HG02588 (cell line): ENCODE results near the gene TEX101.
"Not testable (repeated sequence)": the region's sequence is repeated elsewhere in the genome, so short reads cannot be mapped to it uniquely, and the experiment has no call there.

Experiments
- ATAC-seq: cut with Tn5 transposase; IDR thresholded peaks from one replicate; pipeline ENCODE4 v1.9.1; 2021; ENCODE audit warnings: mild to moderate bottlenecking, moderate library complexity; ENCODE audit not compliant: unreplicated experiment

Gene TEX101, protein sequence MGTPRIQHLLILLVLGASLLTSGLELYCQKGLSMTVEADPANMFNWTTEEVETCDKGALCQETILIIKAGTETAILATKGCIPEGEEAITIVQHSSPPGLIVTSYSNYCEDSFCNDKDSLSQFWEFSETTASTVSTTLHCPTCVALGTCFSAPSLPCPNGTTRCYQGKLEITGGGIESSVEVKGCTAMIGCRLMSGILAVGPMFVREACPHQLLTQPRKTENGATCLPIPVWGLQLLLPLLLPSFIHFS

GRCh38 chr19:43414554-43414953 is at the start of gene TEX101:
TEX101 (plus strand) TSS chr19:43414890; CDS start chr19:43415920, 1,030 bp downstream.
- no peak for ATAC-seq

DNA sequence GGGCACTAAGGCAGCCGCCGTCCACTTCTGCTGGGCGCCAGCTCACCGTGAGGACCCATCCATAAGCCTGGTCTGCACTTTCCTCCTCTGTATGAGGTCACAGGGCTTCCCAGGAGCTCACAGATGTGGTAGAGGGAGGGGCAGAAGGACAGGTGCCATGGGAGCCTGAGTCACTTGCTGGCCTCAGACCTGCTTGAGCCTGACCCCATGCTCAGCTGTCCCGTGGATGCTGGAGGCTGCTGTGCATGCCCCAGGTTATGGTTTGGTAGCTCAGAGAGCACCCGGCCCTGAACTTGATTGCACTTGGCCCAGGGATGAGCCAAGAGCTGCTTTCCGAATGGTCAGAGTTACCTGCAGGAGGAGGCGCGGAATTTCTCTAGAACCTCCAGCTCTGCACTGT is 49.0 kb upstream of the TEX101 start:
- ATAC-seq, result not testable (repeated sequence)

- no peak for ATAC-seq
These were observed 46.9 kb upstream of the TEX101 start for GRCh38 chr19:43367822-43368221.

DNA sequence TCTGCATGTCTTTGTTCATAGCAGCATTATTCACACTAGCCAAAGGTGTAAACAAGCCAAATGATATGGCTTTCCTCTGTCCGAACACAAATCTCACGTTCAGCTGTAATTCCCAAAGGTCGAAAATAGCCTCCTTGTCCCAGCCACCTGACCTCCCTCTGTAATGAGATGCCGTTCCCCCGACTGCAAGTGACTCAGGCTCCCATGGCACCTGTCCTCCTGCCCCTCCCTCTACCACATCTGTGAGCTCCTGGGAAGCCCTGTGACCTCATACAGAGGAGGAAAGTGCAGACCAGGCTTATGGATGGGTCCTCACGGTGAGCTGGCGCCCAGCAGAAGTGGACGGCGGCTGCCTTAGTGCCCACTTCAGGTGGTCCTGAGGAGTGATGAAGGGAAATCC is 45.8 kb upstream of the TEX101 start:
- not testable (repeated sequence) for ATAC-seq

DNA sequence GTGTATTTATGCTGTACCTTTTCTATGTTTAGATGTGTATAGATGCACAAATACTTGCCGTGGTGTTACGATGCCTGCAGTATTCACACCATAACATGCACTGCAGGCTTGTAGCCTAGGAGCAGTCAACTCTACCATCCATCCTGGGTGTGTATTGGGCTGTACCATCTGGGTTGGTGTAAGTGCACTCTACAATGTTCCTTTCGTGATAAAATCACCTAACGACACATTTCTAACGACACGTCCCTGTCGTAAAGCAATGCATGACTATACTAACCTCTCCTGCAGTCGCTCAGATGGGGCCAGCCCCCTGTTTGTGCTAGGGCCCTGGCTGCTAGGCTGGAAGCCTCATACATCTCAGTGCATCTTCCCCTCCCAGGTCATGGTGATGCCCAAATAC is 42.8 kb upstream of the TEX101 start:
- ATAC-seq, result no peak

DNA sequence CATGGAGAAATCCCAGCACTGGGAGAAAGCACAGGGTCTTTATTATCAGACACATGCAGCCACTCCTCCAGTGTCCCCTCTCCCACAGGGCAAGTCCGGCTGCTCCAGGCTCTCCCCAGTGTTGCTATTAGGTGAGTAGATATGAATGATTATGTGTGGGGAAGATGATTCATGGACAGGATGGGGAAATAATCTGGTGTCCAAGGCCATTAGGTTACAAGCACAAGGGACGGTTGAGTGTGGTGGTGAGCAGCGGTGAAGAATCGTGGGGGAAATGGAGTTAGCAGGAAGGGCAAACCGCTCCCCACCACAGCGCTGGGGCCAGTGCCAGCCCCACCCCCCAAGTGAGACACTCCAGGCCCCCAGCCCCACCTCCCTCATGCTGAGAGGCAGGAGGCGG is 42.2 kb upstream of the TEX101 start:
- ATAC-seq, result no peak

DNA sequence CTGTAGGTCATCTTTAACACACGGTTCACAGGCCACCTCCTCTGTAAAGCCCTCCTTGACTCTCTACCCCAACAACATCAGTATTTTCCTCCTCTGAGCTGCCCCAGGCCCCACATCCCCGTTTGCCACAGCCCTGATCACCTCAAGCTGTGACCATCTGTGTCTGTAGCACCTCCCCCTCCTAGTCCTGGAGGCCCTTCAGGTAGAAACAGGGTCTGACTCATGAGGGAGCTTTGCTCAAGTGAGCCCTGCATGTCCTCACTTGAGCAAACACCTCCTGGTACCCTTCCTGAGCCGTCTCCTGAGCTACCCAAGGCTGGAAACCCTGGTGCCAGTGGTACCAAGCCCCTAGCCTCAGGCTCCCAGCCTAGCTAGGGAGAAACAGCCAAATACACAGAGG is 37.1 kb upstream of the TEX101 start:
- ATAC-seq, result not testable (repeated sequence)

DNA sequence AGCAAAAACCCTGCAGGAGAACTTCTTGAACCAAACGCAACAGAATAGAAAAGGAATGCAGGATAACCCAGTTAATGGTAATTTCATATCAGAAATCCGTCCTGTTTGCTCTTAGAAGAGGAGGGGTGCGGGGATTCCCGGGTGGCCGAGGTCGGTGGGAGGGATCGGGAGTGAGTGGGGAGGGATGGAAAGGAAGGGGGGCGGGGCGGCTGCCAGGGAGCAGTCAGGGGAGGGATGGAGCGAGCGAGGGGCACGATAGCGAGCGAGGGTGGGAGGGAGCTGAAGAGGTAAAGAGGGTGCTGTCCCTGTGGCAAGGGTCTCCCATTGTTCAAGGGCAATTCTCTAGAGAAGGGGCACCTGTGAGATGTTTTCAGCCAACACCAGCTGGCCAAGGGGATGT is 34.7 kb upstream of the TEX101 start:
- ATAC-seq, result no peak

- ATAC-seq, result no peak
These were observed 33.8 kb upstream of the TEX101 start for GRCh38 chr19:43380771-43381386.

GRCh38 chr19:43382586-43383216 is 32.0 kb upstream of the TEX101 start:
- not testable (repeated sequence) for ATAC-seq

DNA sequence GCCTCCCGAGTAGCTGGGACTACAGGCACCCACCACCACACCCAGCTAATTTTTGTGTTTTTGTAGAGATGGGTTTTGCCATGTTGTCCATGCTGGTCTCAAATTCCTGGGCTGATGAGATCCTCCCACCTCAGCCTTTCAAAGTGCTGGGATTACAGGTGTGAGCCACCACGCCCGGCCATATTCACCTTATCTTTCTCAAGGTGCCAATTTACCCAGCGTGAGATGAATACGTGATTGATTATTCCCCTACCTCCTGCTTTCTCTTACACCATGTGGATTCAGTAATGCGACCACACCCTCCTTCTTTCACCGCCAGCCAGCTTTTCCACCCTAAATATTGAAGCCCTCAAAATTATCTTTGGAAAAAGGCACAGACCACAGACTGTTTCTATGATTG is 31.4 kb upstream of the TEX101 start:
- ATAC-seq, result not testable (repeated sequence)

DNA sequence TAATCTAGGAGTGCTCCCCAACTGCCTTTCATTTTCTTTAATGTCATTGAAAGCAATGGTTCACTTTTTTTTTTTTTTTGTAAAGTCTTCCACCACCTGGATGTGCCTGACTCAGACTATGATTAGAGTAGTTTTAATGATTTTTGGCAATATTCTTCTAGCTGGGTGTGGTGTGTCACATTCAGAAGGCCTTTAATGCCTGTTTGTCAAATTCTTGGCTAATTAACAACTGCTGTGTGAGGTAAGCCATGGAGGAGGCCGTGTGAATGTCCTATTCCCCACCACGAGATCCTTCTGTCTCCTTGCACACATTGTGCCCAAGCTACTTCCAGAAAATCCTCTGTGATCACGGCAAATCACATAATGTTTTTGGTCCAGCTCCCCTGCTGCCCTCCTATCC is 30.9 kb upstream of the TEX101 start:
- ATAC-seq, result not testable (repeated sequence)

DNA sequence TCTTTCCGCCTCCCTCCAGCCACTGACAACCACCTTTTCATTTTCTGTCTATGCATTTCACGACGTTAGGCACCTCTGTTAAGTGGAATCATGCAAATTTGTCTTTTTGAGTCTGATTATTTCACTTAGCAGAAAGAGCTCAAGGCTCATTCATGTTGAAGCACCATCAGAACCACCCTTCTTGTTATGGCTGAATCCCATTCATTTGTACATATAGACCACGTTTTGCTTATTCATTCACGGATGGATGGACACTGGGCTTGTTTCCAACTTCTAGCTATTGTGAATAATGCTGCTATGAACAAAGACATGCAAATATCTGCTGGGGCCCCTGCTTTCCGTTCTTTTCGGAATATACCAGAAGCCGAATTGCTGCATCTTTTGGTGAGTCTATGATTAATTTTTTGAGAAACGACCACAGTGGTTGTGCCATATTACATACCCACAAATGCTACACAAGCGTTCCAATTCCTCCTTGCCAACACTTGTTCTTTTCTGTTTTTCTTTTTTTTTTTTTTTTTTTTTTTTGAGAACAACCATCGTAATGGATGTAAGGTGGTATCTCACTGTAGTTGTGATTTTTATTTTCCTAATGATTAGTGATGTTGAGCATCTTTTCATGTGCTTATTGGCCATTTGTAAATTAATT is 23.7 kb upstream of the TEX101 start:
- not testable (repeated sequence) for ATAC-seq

GRCh38 chr19:43391552-43391935 is 23.1 kb upstream of the TEX101 start:
- not testable (repeated sequence) for ATAC-seq

DNA sequence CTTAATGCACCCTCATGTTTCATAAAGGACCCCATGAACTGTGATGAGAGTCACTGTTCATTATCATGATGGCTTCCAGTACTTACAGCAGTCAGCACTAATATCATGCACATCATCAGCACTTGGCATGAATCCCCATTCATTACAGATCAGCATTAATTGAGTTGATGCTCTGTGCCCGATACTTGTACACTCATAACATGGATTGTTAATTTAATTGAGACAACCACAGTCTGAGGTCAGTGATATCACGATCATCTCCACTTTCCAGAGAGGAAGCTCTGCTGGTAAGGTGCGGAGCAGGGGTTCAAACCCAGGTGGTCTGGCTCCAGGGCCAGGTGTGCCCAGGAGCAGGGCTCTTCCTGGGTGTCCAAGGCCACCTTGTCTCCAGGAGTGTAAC is 21.2 kb upstream of the TEX101 start:
- not testable (repeated sequence) for ATAC-seq

DNA sequence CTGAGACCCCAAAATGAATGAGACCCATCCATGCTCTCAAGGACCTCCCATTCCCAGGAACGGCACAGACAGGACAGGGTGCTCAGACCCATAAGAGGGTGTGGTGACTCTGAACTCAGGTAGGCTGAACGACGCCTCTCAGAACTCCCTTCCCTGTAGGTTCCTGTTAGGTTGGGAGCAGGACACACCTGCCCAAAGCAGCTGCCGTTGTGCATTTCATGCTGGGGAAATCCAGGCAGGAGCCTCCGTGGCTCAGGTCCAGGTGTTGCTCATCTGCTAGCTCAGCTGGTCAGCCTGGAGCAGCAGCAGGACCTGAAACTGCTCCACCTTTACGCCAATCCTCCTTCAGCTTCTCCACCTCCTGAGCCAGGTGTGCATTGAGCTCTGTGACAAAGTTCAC is 19.1 kb upstream of the TEX101 start:
- no peak for ATAC-seq

- no peak for ATAC-seq
These were observed 8.4 kb upstream of the TEX101 start for GRCh38 chr19:43406297-43406696.

DNA sequence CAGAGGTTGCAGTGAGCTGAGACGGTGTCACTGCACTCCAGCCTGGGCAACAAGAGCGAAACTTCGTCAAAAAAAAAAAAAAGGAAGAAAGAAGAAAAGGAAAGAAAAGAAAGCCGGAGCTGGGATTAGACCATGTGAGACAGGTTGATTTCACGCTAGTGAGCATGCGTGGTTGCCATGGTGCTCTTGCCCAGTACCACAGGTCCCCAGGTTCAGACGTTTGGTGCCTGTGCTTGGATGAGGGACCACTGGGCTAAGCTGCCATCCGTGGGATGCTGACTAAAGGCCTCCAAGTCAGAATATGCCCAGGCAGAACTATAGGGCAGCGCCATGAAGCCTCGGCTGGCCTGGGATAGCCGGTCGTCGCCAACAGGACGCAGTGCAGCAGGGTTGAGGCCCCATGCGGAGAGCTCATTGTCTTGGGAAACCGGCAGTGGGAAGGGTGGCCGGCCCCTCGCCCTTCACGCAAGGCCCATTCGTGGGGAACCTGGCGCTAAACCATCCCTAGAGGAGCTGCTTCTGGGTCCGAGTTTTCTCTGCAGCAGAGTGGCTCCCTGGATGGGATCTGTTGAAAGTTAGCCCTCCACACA is 7.2 kb upstream of the TEX101 start:
- no peak for ATAC-seq

- no peak for ATAC-seq
These were observed 6.6 kb upstream of the TEX101 start for GRCh38 chr19:43408043-43408442.

DNA sequence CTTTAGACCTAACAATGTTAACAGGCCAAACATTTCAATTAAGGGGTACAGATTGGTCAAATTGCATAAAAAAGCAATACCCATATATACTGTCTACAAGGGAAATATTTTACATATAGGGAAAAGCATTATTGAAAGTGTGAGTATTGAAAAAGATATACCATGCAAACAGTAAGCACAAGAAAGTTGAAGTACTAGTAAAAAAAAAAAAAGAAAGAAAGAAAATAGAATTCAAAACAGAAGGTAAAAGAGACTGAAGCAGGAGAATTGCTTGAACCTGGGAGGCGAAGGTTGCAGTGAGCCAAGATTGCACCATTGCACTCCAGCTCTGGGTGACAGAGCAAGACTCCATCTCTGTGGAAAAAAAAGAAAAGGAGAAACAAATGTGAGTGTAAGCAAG is 5.3 kb upstream of the TEX101 start:
- ATAC-seq, result no peak

DNA sequence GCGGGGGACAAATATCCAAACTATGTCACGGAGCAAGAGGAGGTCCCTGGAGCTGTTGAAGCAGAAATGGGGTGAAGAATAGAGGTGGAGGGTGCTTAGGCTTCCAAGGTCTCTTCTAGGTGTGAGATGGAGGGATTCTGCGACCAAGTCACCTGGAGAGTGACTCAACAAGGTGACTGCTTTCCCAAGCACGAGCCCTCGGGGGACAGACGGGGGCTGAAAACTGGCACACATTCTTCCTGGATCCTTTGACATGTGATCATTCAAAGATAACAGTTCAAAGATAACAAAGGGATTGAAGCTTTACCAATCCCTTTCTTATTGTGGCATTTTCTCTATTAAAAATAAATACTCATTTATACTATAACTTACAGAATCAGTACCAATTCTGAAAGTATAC is 2.2 kb upstream of the TEX101 start:
- no peak for ATAC-seq
